GM15510 (cell line): ENCODE measurements around the gene LRPAP1.

Experiments
- POLR2A ChIP-seq: IDR thresholded peaks from 3 replicates; pipeline ENCODE4 v1.6.1; 2011; ENCODE audit warnings: borderline replicate concordance; ENCODE audit not compliant: insufficient read length; ENCODE audit errors: extremely low read depth

Gene LRPAP1

GRCh38 chr4:3481783-3482393 is 50.3 kb downstream of the LRPAP1 start:
- no peak for TF ChIP-seq POLR2A

GRCh38 chr4:3481113-3481531 is 51.1 kb downstream of the LRPAP1 start:
- TF ChIP-seq POLR2A, result no peak

- TF ChIP-seq POLR2A, result no peak
These were observed 51.6 kb downstream of the LRPAP1 start for GRCh38 chr4:3480528-3481112.

GRCh38 chr4:3479358-3480101 is 52.7 kb downstream of the LRPAP1 start:
- TF ChIP-seq POLR2A, result no peak

GRCh38 chr4:3478446-3479357 is 53.5 kb downstream of the LRPAP1 start:
- TF ChIP-seq POLR2A, result no peak

- TF ChIP-seq POLR2A, result no peak
These were observed 54.3 kb downstream of the LRPAP1 start for GRCh38 chr4:3477750-3478430.

- TF ChIP-seq POLR2A, result no peak
These were observed 55.1 kb downstream of the LRPAP1 start for GRCh38 chr4:3476936-3477749.

- no peak for TF ChIP-seq POLR2A
These were observed 55.9 kb downstream of the LRPAP1 start for GRCh38 chr4:3476341-3476747.

GRCh38 chr4:3475713-3476260 is 56.4 kb downstream of the LRPAP1 start:
- no peak for TF ChIP-seq POLR2A

GRCh38 chr4:3475041-3475712 is 57.0 kb downstream of the LRPAP1 start:
- no peak for TF ChIP-seq POLR2A

GRCh38 chr4:3473996-3474765 is 58.0 kb downstream of the LRPAP1 start:
- no peak for TF ChIP-seq POLR2A
